ENCODE measurements around the gene TOP2B. TPM values are rescaled to one million over a fixed set of nuclear protein-coding genes. Genes with fewer than 3 reads are reported as not detected.

Gene TOP2B
- total and polyA plus RNA-seq, 8 donors, result 92.7 to 310 (median 256) TPM

DNA sequence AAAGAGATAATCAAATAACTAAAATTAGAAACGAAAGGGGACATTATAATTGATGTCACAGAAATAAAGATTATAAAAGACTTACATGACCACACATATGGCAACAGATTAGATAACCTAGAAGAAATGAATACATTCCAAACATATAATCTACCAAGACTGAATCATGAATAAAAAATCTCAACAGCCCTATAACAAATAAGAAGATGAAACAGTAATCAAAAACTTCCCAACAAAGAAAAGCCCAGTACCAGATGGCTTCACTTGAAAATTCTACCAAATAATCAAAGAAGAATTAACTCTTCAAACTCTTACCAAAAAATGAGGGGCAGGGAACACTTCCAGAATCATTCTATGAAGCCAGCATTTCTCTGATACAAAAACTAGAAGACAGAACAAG, 11.8 kb downstream of the TOP2B start:
- no peak overlapping the region for H3K27ac ChIP-seq
- no peak for ATAC-seq
- H3K4me3 ChIP-seq, result no peak overlapping the region
- H3K36me3 ChIP-seq, result no peaks in the 10 kb centered on the region
- intact Hi-C loops (cut with DNase I), result no loop called here
- no peaks in the 10 kb centered on the region for H3K27me3 ChIP-seq
- H3K4me1 ChIP-seq, result peaks cover 0 to 54% of the 10 kb centered on the region in 2 donors
- TF ChIP-seq, protein P1, sequence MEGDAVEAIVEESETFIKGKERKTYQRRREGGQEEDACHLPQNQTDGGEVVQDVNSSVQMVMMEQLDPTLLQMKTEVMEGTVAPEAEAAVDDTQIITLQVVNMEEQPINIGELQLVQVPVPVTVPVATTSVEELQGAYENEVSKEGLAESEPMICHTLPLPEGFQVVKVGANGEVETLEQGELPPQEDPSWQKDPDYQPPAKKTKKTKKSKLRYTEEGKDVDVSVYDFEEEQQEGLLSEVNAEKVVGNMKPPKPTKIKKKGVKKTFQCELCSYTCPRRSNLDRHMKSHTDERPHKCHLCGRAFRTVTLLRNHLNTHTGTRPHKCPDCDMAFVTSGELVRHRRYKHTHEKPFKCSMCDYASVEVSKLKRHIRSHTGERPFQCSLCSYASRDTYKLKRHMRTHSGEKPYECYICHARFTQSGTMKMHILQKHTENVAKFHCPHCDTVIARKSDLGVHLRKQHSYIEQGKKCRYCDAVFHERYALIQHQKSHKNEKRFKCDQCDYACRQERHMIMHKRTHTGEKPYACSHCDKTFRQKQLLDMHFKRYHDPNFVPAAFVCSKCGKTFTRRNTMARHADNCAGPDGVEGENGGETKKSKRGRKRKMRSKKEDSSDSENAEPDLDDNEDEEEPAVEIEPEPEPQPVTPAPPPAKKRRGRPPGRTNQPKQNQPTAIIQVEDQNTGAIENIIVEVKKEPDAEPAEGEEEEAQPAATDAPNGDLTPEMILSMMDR (IDR thresholded peaks at IDR 0.05), result no peak
- DNase-seq, result no peak
- peaks cover 0 to 13% of the 10 kb centered on the region in 2 donors for H3K9me3 ChIP-seq

DNA sequence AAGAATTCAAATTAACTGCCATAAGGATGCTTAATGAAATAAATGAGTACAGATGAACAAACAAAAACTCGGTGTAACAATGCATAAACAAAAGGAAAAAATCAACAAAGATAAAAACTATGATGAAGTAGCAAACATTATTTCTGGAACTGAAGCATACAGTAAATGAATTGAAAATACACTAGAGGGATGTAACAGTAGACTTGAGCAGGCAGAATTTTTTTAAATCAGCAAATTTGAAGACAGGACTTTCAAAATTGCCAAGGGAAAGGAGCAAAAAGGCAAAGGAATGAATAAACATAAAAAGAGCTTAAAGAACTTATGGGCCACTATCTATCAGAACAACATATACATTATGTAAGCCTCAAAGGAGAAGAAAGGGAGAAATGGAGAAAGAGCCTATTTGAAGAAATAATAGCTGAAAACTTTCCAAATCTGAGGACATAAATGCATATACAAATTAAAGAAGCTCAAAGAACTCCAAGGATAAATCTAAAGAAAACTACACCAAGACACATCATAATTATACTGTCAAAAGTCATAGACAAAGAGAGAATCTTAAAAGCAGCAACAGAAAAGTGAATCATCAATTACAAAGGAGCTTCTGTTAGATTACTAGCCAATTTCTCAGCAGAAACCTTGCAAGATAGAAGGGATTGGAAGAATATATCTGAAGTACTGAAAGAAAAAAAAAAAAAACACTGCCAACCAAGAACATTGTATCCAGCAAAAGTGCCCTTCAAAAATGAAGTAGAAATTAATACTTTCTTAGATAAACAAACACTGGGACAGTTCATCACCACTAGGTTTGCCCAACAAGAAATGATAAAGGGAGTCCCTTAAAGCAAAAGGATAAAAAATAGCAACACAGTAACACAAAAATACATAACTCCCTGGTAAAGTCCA, 15.5 kb downstream of the TOP2B start:
- TF ChIP-seq, protein P1 (IDR thresholded peaks at IDR 0.05), result no peak
- ATAC-seq (no peak), DNase-seq (no peak)
- peaks cover 0 to 29% of the 10 kb centered on the region in 2 donors for H3K4me1 ChIP-seq
- intact Hi-C loops (cut with DNase I), result loop anchor here in 1 of 2 donors (5.0 kb wide), 1 partner anchor 208 kb away; no protein-coding TSS in a partner anchor
- H3K4me3 ChIP-seq, result no peak overlapping the region
- no peaks in the 10 kb centered on the region for H3K36me3 ChIP-seq
- peaks cover 0 to 13% of the 10 kb centered on the region in 2 donors for H3K9me3 ChIP-seq
- H3K27me3 ChIP-seq, result no peaks in the 10 kb centered on the region
- H3K27ac ChIP-seq, result no peak overlapping the region

DNA sequence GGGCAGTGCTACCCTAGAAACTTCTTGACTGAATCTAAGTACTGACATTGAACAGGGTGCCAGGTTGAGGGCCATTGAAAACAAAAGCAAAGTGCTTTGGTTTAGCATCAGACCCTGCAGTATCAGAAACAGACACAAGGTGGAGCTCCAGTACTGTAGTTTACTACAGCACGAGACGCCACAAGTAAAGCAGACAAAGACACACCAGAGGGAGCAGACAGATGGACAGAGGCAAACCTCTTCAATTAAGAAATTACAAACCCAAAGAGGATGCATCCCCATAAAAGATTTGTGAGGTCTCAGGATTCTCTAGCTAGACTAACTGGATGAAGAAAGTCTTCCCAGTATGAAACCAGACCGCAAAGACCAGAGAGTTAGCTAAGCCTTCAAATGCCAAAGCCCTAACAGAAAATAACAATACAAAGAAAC, 16.6 kb downstream of the TOP2B start:
- H3K4me1 ChIP-seq, result peaks cover 0 to 18% of the 10 kb centered on the region in 2 donors
- TF ChIP-seq, protein P1 (IDR thresholded peaks at IDR 0.05), result peak; percentile 86 to 92
- peak; percentile 100 for ATAC-seq
- intact Hi-C loops (cut with DNase I), result loop anchor here in 1 of 2 donors (5.0 kb wide), 1 partner anchor 209 kb away; no protein-coding TSS in a partner anchor
- peak in 3 of 4 donors; percentile 32 to 61 (median 55) for DNase-seq
- H3K27ac ChIP-seq, result no peak overlapping the region
- H3K9me3 ChIP-seq, result peaks cover 0 to 13% of the 10 kb centered on the region in 2 donors
- H3K36me3 ChIP-seq, result peaks cover 0 to 7% of the 10 kb centered on the region in 2 donors
- H3K4me3 ChIP-seq, result no peak overlapping the region
- no peaks in the 10 kb centered on the region for H3K27me3 ChIP-seq

DNA sequence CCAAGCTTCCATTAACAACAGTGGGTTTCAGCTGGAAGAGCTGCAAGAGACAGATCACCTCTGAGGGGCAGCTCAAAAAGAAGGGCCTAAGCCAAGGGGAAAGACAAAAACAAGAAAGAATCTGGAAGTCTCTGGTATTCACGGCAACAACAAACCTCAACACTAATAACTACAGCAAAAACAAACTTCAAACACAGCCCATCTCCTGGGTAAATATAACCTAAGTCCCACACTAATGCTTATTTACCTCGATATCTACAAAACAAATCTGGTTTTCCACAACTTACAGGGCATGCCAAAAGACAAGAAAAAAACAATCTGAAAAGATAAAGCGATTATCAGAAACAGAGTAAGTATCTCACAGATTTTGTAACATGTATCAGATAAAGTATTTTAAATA, 29.7 kb downstream of the TOP2B start:
- DNase-seq (no peak), ATAC-seq (no peak)
- Histone ChIP-seq H3K36me3 (peaks cover 0 to 49% of the 10 kb centered on the region in 2 donors), H3K4me3 (no peak overlapping the region), H3K4me1 (no peaks in the 10 kb centered on the region), H3K27me3 (no peaks in the 10 kb centered on the region), H3K9me3 (no peaks in the 10 kb centered on the region), H3K27ac (no peak overlapping the region)
- TF ChIP-seq, protein P1 (IDR thresholded peaks at IDR 0.05), result no peak
- intact Hi-C loops (cut with DNase I), result no loop called here

DNA sequence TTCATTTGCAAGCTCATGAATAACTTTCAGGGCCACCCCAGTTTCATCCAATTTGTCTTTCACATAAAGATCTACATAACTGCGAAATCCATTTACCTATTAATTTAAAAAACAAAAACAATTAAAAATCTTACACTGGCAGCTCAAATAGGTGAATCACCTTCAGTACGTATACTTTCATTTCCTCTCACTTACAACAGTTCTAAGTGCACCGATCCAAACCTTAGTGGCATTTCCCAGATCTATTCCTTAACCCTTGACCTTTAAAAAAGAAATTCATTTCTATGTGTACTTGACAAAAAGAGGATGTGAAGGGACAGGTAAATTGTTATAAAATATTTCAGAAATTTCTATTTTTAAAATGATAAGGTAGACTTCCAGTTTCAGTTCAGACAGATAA, 30.8 kb downstream of the TOP2B start:
- DNase-seq (no peak), ATAC-seq (no peak)
- no peaks in the 10 kb centered on the region for H3K9me3 ChIP-seq
- peaks cover 0 to 60% of the 10 kb centered on the region in 2 donors for H3K36me3 ChIP-seq
- TF ChIP-seq, protein P1 (IDR thresholded peaks at IDR 0.05), result no peak
- no peak overlapping the region for H3K27ac ChIP-seq
- intact Hi-C loops (cut with DNase I), result no loop called here
- no peaks in the 10 kb centered on the region for H3K4me1 ChIP-seq
- no peaks in the 10 kb centered on the region for H3K27me3 ChIP-seq
- H3K4me3 ChIP-seq, result no peak overlapping the region

All from left lung (tissue), 10 donors.